RPMI7951 (cell line): ENCODE measurements around the gene PDCD1. TPM values are rescaled to one million over a fixed set of nuclear protein-coding genes. Genes with fewer than 3 reads are reported as not detected.
"Not testable (repeated sequence)": the region's sequence is repeated elsewhere in the genome, so short reads cannot be mapped to it uniquely, and the experiment has no call there.

Experiments
- DNase-seq: peaks from one replicate; pipeline ENCODE4 v3.0.0-alpha.2; 2012; ENCODE audit warnings: low read depth
- total RNA-seq: library from RNA; depleted of rRNA; stranded (reverse); fragments of >200 nt; shearing (Covaris generic); gene quantifications from 2 replicates; pipeline ENCODE4 v1.2.3, GENCODE V29; 2014; rRNA removed

PDCD1 gene
- total RNA-seq, 1 experiment from 2014 or later: not detected

DNA sequence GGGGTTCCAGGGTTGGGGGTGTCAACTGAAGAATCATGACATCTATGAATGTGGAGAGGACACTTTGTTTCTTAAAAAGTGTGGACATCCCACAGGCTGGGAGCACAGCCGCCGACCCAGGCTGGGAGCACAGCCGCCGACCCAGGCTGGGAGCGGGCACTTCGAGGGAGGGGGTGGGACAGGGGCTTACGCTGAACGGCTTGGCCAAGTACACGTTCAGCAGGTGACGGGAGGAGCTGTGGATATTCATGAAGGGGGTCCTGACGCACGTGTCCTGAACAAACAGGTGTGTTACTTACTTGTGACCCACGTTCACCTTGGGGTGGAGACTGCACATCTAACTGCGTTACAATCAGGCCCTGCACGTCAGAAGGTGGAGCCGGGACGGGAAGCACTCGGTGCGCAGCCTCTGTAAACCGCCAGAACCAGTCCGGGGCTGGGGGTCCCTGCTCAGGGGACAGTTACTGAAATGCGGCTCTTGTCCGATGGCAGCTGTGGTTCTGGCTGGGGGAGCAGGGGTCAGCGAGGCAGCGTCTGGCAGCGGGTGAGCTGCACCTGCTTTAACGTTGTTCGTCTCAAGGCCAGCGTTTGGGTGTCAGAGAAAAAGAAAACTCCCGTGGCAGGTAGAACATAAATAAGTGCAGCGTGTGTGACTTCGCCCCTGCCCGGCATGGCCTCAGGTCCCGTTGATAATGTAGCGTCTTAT lies 58.3 kb downstream of the PDCD1 start:
- not testable (repeated sequence) for DNase-seq

Other genes with a start within 250 kb of the PDCD1 start
- 33.0 and 33.5 TPM in 2 replicates for gene THAP4, start 221.7 kb downstream of the PDCD1 start, total RNA-seq
- gene ATG4B, start 221.2 kb downstream of the PDCD1 start, total RNA-seq: 66.2 and 79.8 TPM in 2 replicates
- gene DTYMK, start 172.1 kb downstream of the PDCD1 start, total RNA-seq: 155 and 173 TPM in 2 replicates
- 10.7 and 24.9 TPM in 2 replicates for gene ING5, start 156.9 kb downstream of the PDCD1 start, total RNA-seq
- gene D2HGDH, start 124.3 kb downstream of the PDCD1 start, total RNA-seq: 5.6 and 15.4 TPM in 2 replicates
- gene GAL3ST2, start 82.1 kb downstream of the PDCD1 start, total RNA-seq: not detected in 2 replicates
- not detected in 2 replicates for gene NEU4, start 49.7 kb downstream of the PDCD1 start, total RNA-seq
- gene RTP5, start 10.8 kb upstream of the PDCD1 start, total RNA-seq: not detected in 2 replicates